ENCODE measurements around the gene SAPCD2.

DNA sequence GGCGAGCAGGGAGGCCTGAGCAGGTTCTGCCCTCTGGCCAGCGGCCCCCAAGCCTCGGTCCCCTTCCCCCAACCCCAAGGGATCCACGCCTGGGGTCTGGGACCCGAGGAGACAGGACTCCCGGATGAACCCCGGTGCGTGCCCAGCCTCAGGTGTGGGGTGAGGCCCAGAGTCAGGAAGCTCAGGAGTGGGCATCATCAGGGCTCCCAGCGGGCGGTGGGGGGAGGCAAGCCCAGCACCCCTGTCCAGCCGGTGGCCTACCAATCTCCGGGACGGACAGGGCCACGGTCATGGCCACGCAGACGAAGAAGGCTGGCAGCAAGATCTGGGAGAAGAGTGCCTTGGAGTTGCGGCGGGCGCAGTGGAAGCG, 56.8 kb downstream of the SAPCD2 start:
- TF ChIP-seq MXI1 (IDR thresholded peaks at IDR 0.05; ENCODE audit: borderline replicate concordance, low read depth, low read length) (no peak), POLR2A (IDR thresholded peaks at IDR 0.05; ENCODE audit: low read depth, low read length) (no peak), SMC3 (IDR thresholded peaks at IDR 0.05; ENCODE audit: low read depth, low read length) (no peak), BHLHE40 (IDR thresholded peaks at IDR 0.05; ENCODE audit: low read depth, low read length) (no peak), CTCF (conservative IDR thresholded peaks at IDR 0.05; ENCODE audit: low read depth, low read length) (no peak), NFE2L2 (IDR thresholded peaks at IDR 0.05; ENCODE audit: low read depth, low read length) (no peak), ELK1 (IDR thresholded peaks at IDR 0.05; ENCODE audit: borderline replicate concordance, low read depth, low read length) (no peak), MAFK (IDR thresholded peaks at IDR 0.05; ENCODE audit: low read depth, low read length) (no peak), RFX5 (IDR thresholded peaks at IDR 0.05; ENCODE audit: low read depth, low read length) (no peak), CHD1 (IDR thresholded peaks at IDR 0.05; ENCODE audit: low read depth, low read length) (no peak), RAD21 (IDR thresholded peaks at IDR 0.05; ENCODE audit: low read length) (no peak), CEBPB (IDR thresholded peaks at IDR 0.05; ENCODE audit: low read depth, low read length) (no peak), MAZ (IDR thresholded peaks at IDR 0.05; ENCODE audit: borderline replicate concordance, low read depth, low read length) (no peak)
- TF ChIP-seq, protein P1, sequence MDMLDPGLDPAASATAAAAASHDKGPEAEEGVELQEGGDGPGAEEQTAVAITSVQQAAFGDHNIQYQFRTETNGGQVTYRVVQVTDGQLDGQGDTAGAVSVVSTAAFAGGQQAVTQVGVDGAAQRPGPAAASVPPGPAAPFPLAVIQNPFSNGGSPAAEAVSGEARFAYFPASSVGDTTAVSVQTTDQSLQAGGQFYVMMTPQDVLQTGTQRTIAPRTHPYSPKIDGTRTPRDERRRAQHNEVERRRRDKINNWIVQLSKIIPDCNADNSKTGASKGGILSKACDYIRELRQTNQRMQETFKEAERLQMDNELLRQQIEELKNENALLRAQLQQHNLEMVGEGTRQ (IDR thresholded peaks at IDR 0.05; ENCODE audit: low read depth, low read length) = no peak
